ENCODE measurements around the gene UTP11.

DNA sequence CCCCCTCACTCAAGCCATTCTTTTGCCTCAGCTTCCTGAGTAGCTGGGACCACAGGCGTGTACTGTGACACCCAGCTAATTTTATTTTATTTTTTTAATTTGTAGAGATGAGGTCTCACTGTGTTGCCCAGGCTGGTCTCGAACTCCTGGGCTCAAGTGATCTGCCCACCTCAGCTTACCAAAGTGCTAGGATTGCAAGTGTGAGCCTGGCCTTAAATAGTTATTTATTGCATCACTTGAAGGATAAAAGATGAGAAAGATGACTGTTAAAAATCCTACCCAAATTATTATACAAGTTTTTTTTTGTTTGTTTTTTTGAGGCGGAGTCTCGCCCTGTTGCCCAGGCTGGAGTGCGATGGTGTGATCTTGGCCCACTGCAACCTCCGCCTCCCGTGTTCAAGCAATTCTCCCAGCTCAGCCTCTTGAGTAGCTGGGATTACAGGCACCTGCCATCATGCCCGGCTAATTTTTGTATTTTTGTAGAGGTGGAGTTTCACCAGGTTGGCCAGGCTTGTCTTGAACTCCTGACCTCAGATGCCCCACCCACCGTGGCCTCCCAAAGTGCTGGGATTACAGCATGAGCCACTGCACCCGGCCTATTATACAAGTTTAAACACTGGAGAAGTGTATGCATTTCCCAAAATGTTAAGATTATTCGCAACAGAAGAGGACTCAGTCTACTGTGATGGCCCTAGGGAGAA, 2.3 kb downstream of the UTP11 start:
- TF ChIP-seq POLR2A (IDR thresholded peaks at IDR 0.05): no peak
- TF ChIP-seq, protein P1, sequence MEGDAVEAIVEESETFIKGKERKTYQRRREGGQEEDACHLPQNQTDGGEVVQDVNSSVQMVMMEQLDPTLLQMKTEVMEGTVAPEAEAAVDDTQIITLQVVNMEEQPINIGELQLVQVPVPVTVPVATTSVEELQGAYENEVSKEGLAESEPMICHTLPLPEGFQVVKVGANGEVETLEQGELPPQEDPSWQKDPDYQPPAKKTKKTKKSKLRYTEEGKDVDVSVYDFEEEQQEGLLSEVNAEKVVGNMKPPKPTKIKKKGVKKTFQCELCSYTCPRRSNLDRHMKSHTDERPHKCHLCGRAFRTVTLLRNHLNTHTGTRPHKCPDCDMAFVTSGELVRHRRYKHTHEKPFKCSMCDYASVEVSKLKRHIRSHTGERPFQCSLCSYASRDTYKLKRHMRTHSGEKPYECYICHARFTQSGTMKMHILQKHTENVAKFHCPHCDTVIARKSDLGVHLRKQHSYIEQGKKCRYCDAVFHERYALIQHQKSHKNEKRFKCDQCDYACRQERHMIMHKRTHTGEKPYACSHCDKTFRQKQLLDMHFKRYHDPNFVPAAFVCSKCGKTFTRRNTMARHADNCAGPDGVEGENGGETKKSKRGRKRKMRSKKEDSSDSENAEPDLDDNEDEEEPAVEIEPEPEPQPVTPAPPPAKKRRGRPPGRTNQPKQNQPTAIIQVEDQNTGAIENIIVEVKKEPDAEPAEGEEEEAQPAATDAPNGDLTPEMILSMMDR (IDR thresholded peaks at IDR 0.05): no peak
